Sigmoid colon (tissue), 7 donors: ENCODE results near the gene RBM46. TPM values are rescaled to one million over a fixed set of nuclear protein-coding genes. Genes with fewer than 3 reads are reported as not detected.
A peak's percentile ranks its signal among the peaks of the same experiment; 100 is the strongest.

Experiments
- DNase-seq: peaks from one replicate; pipeline ENCODE4 v3.0.0-alpha.2; 2019
- H3K27ac ChIP-seq, 4 donors: fragments of 200-600 bp; sonication (generic); one replicate each; pipeline ENCODE4 v1.5.1; 2016 to 2019; ENCODE audit warnings: mild to moderate bottlenecking in 1 of 4
- H3K27me3 ChIP-seq, 3 donors: fragments of 200-600 bp; sonication (generic); one replicate each; pipeline ENCODE4 v1.5.1; 2019; ENCODE audit warnings: mild to moderate bottlenecking in 1 of 3
- H3K36me3 ChIP-seq, 4 donors: fragments of 200-600 bp; sonication (generic); one replicate each; pipeline ENCODE4 v1.5.1; 2016 to 2019
- H3K4me1 ChIP-seq, 4 donors: fragments of 200-600 bp; sonication (generic); one replicate each; pipeline ENCODE4 v1.5.1; 2017 to 2019
- H3K4me3 ChIP-seq, 4 donors: fragments of 200-600 bp; sonication (generic); one replicate each; pipeline ENCODE4 v1.5.1; 2017 to 2019; ENCODE audit warnings: mild to moderate bottlenecking in 2 of 4, moderate library complexity in 1 of 4
- H3K9me3 ChIP-seq, 4 donors: fragments of 200-600 bp in 3 of 4; sonication (generic) in 3 of 4; one replicate each; pipeline versions ENCODE4 v1.5.1 to v1.6.1; 2013 to 2019
- EP300 ChIP-seq, 4 donors: sonication (generic); formaldehyde crosslinking; IDR thresholded peaks; one replicate each; pipeline ENCODE4 v1.6.1; 2017; ENCODE audit warnings: antibody characterized with exemption in 4 of 4
- POLR2A ChIP-seq, 2 donors: fragments of 450-650 bp; IDR thresholded peaks; one replicate each; pipeline ENCODE4 v1.6.1; 2016; ENCODE audit warnings: antibody characterized with exemption in 2 of 2, mild to moderate bottlenecking in 2 of 2, moderate library complexity in 2 of 2
- POLR2AphosphoS5 ChIP-seq, 4 donors: sonication (generic); formaldehyde crosslinking; IDR thresholded peaks; one replicate each; pipeline ENCODE4 v1.6.1; 2017; ENCODE audit warnings: antibody characterized with exemption in 4 of 4
- WGBS, 2 donors: extraction: QIAGEN DNeasy Blood & Tissue Kit; methylation state at CpG; one replicate each; pipeline ENCODE4 v1.1.7; 2013; 5-methylcytosine and 5-hydroxymethylcytosine counted together
- intact Hi-C: fragments of 100-400 bp; cut with DNase I; formaldehyde crosslinking; loops from one replicate; pipeline ENCODE4 v1.15.1; 2023
- polyA plus RNA-seq, 3 donors: library from polyadenylated mRNA; stranded (reverse); fragments of 200-250 nt; gene quantifications; one replicate each; pipeline ENCODE4 v1.2.3, GENCODE V29; 2013
- total RNA-seq, 4 donors: library from RNA; depleted of rRNA; stranded (reverse); fragments of >200 nt; gene quantifications; one replicate each; pipeline ENCODE4 v1.1.0, GENCODE V29; 2016
- TF ChIP-seq, protein P1 (sequence below), 4 experiments: fragments of 450-650 bp in 3 of 4; fragments of 200-600 bp in 1 of 4; IDR thresholded peaks; one replicate each; pipeline ENCODE4 v1.5.1; 2016 to 2019; ENCODE audit warnings: antibody characterized with exemption in 4 of 4, mild to moderate bottlenecking in 3 of 4, moderate library complexity in 2 of 4
- donor health status: healthy with polysubstance abuse.
- donor health status: Bipolar disorder and iron deficiency.
- donor health status: healthy.

The RBM46 gene
- total and polyA plus RNA-seq, 7 donors, result 2.1 to 4.1 TPM; not detected in 5

DNA sequence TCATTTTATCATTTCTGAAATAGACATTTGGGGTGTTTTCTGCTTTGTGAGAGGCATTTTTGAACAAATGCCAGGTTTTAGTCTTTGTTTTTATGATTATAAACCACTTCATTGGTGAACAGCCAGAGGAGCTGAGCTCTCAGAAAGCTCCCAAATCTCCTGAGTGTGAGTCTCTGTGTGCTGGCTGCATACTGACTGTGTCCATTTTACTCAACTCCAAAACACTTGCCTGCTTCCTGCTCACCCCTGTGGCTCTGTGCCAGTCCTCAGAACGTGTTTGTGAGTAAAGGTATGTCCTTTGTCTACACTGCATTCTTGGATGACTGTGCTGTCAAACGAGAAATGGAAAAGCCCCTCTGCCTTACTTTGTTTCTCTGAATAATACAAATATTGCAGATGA, 42.6 kb upstream of the RBM46 start:
- DNase-seq, result no peak
- 15 to 26% methylated on average over 2 of the region's 2 CpGs for WGBS, 2 donors
- intact Hi-C loops, result no loop called here
- H3K27ac ChIP-seq, result peak overlapping the region in 1 of 4 donors; percentile 36
- no peak overlapping the region for H3K4me3 ChIP-seq
- H3K4me1 ChIP-seq, result peaks cover 0 to 23% (median 20%) of the 10 kb centered on the region in 4 donors
- TF ChIP-seq, protein P1, sequence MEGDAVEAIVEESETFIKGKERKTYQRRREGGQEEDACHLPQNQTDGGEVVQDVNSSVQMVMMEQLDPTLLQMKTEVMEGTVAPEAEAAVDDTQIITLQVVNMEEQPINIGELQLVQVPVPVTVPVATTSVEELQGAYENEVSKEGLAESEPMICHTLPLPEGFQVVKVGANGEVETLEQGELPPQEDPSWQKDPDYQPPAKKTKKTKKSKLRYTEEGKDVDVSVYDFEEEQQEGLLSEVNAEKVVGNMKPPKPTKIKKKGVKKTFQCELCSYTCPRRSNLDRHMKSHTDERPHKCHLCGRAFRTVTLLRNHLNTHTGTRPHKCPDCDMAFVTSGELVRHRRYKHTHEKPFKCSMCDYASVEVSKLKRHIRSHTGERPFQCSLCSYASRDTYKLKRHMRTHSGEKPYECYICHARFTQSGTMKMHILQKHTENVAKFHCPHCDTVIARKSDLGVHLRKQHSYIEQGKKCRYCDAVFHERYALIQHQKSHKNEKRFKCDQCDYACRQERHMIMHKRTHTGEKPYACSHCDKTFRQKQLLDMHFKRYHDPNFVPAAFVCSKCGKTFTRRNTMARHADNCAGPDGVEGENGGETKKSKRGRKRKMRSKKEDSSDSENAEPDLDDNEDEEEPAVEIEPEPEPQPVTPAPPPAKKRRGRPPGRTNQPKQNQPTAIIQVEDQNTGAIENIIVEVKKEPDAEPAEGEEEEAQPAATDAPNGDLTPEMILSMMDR (IDR thresholded peaks at IDR 0.05), result no peak
- no peak for TF ChIP-seq POLR2AphosphoS5 (IDR thresholded peaks at IDR 0.05)
- TF ChIP-seq POLR2A (IDR thresholded peaks at IDR 0.05), result no peak
- TF ChIP-seq EP300 (IDR thresholded peaks at IDR 0.05), result no peak
- H3K27me3 ChIP-seq, result peaks cover 0 to 5% (median 0%) of the 10 kb centered on the region in 3 donors
- H3K9me3 ChIP-seq, result no peaks in the 10 kb centered on the region
- H3K36me3 ChIP-seq, result no peaks in the 10 kb centered on the region

DNA sequence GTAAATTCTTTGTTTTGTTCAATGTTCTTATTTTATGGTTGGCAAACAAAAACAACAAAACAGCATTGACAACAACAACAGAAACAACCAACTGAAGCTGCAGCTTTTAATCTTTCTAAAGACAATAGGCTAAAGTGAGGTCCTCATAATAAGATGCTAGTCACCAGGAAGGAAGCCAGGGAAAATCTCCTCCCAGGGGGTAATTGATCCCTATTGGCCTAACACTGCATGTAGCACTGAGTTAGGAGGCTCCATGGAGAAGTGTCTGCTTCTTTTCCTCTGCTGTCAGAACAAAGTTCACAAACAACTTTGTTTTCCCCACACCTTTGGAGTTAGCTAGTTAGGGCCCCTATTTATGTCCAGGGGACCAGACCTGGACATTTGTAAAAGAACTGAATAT, 42.0 kb upstream of the RBM46 start:
- H3K36me3 ChIP-seq, result no peaks in the 10 kb centered on the region
- DNase-seq, result no peak
- TF ChIP-seq POLR2AphosphoS5 (IDR thresholded peaks at IDR 0.05), result no peak
- TF ChIP-seq EP300 (IDR thresholded peaks at IDR 0.05), result no peak
- TF ChIP-seq, protein P1 (IDR thresholded peaks at IDR 0.05), result no peak
- TF ChIP-seq POLR2A (IDR thresholded peaks at IDR 0.05), result no peak
- peaks cover 0 to 10% (median 3%) of the 10 kb centered on the region in 3 donors for H3K27me3 ChIP-seq
- no peaks in the 10 kb centered on the region for H3K9me3 ChIP-seq
- H3K27ac ChIP-seq, result no peak overlapping the region
- no peak overlapping the region for H3K4me3 ChIP-seq
- peaks cover 0 to 29% (median 25%) of the 10 kb centered on the region in 4 donors for H3K4me1 ChIP-seq
- intact Hi-C loops, result no loop called here

DNA sequence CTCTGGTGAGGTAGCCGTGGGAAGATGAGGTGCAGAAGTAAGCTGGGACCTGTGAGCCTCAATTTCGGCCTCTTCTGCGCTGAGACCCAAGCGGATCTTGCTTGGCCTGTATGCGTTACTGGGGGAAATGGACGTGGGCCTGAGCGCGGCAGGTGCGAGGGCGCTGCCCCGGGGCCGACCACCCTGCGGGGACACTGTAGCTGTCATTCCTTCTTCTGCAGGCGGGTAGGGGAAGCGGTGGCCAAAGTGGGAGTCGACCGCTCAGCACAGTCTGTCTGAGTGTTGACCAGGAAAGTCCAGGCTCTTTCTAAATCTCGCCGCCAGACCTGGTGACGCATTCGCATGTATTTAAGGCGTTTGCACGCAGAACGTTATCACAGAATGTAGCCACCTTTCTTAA, 40.6 kb upstream of the RBM46 start:
- peaks cover 0 to 22% (median 4%) of the 10 kb centered on the region in 3 donors for H3K27me3 ChIP-seq

DNA sequence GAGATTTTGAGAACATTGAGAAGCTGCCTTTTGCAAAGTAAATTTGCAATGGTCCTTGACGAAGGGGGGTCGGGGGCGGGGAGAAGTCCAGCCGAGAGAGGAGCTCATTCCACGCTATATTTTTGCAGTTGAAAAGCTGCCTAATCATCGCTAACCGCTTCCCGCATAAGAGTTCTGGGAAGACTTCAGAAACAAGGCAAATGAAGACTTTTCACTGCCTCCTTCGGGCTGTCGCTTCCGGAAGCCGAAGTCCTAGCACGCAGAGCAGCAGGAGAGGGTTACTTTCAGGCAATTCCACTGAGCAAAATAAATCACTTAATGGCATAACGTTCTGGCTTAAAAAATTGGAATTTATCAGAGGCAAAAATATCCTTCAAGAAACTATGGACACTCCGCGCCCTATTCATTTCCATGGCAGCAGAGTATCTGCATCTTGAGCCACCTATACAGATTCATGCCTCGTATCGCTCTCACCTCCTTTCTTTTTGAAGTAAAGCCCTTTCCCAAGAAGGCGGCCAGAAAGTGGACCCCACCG, 39.9 kb upstream of the RBM46 start:
- no peak overlapping the region for H3K27ac ChIP-seq
- intact Hi-C loops, result no loop called here
- no peaks in the 10 kb centered on the region for H3K9me3 ChIP-seq
- H3K36me3 ChIP-seq, result no peaks in the 10 kb centered on the region
- no peak for DNase-seq
- 14 to 28% methylated on average over 20 of the region's 20 CpGs for WGBS, 2 donors
- TF ChIP-seq, protein P1 (IDR thresholded peaks at IDR 0.05), result no peak
- TF ChIP-seq EP300 (IDR thresholded peaks at IDR 0.05), result no peak
- TF ChIP-seq POLR2A (IDR thresholded peaks at IDR 0.05), result no peak
- no peak for TF ChIP-seq POLR2AphosphoS5 (IDR thresholded peaks at IDR 0.05)
- H3K4me3 ChIP-seq, result no peak overlapping the region
- H3K4me1 ChIP-seq, result peaks cover 0 to 36% (median 32%) of the 10 kb centered on the region in 4 donors
- peaks cover 0 to 29% (median 4%) of the 10 kb centered on the region in 3 donors for H3K27me3 ChIP-seq

More for the DNA sequence above, 40.6 kb upstream of the RBM46 start:
- H3K27ac ChIP-seq, result no peak overlapping the region
- H3K36me3 ChIP-seq, result no peaks in the 10 kb centered on the region
- peaks cover 0 to 36% (median 32%) of the 10 kb centered on the region in 4 donors for H3K4me1 ChIP-seq
- WGBS, 2 donors, result 52 to 73% methylated on average over 24 of the region's 24 CpGs
- no peak for DNase-seq
- TF ChIP-seq, protein P1 (IDR thresholded peaks at IDR 0.05), result no peak
- TF ChIP-seq POLR2A (IDR thresholded peaks at IDR 0.05), result no peak
- TF ChIP-seq POLR2AphosphoS5 (IDR thresholded peaks at IDR 0.05), result no peak
- TF ChIP-seq EP300 (IDR thresholded peaks at IDR 0.05), result no peak
- no peaks in the 10 kb centered on the region for H3K9me3 ChIP-seq
- no peak overlapping the region for H3K4me3 ChIP-seq
- intact Hi-C loops, result no loop called here
